H1 (cell line): ENCODE measurements around the gene MTCH1. TPM values are rescaled to one million over a fixed set of nuclear protein-coding genes. Genes with fewer than 3 reads are reported as not detected.

Experiments
- CTCF ChIA-PET: fragments of 300-600 bp; sonication (Branson Sonifier 250); formaldehyde crosslinking; loops from one replicate; lab custom pipeline; 2021; ENCODE audit not compliant: partially characterized antibody; lab: Charles Lee
- POLR2A ChIA-PET: fragments of 300-600 bp; sonication (Branson Sonifier 250); formaldehyde crosslinking; loops from one replicate; lab custom pipeline; 2021; ENCODE audit warnings: inconsistent platforms; ENCODE audit not compliant: partially characterized antibody; lab: Charles Lee
- DNase-seq, 2 experiments: peaks; one replicate each; pipeline versions ENCODE4 v3.0.0 to v3.0.0-alpha.2; 2010 to 2022; ENCODE audit warnings: low spot score in 2 of 2, low read depth in 1 of 2, mixed read lengths in 1 of 2
- FAIRE-seq: peaks from 2 replicates; lab custom pipeline; 2011; peaks lifted over from hg19 to GRCh38; lab: Jason Lieb, UNC
- H2AFZ ChIP-seq: 2 replicates; pipeline ENCODE4 v1.8.1; 2012; ENCODE audit warnings: low read length, inconsistent platforms
- H2AK5ac ChIP-seq: 2 replicates; pipeline ENCODE4 v1.6.1; 2013; ENCODE audit warnings: low read depth, low read length
- H2BK120ac ChIP-seq: replicated peaks from 2 replicates; pipeline ENCODE3; 2013; ENCODE audit warnings: low read depth, low read length, inconsistent platforms
- H2BK12ac ChIP-seq: 2 replicates; pipeline ENCODE4 v1.6.1; 2013; ENCODE audit warnings: low read depth, low read length
- H2BK15ac ChIP-seq: 2 replicates; pipeline ENCODE4 v1.6.1; 2013; ENCODE audit warnings: low read length
- H2BK20ac ChIP-seq: 2 replicates; pipeline ENCODE4 v1.6.1; 2013; ENCODE audit warnings: low read length
- H2BK5ac ChIP-seq: 2 replicates; pipeline ENCODE4 v1.6.1; 2013; ENCODE audit warnings: low read depth, low read length
- H3K14ac ChIP-seq: 2 replicates; pipeline ENCODE4 v1.6.1; 2013; ENCODE audit warnings: inconsistent platforms; ENCODE audit not compliant: insufficient read length
- H3K18ac ChIP-seq: 2 replicates; pipeline ENCODE4 v1.6.1; 2013; ENCODE audit warnings: low read length; ENCODE audit errors: extremely low read depth
- H3K23ac ChIP-seq: 2 replicates; pipeline ENCODE4 v1.6.1; 2013; ENCODE audit warnings: inconsistent platforms; ENCODE audit not compliant: insufficient read length
- H3K23me2 ChIP-seq: 2 replicates; pipeline ENCODE4 v1.6.1; 2013; ENCODE audit warnings: low read depth, low read length
- H3K27ac ChIP-seq: 2 replicates; pipeline ENCODE4 v1.6.1; 2011; ENCODE audit warnings: low read depth, low read length, inconsistent platforms
- H3K27me3 ChIP-seq, 4 experiments: replicated peaks in 1 of 4; 1 replicate in 1 of 4; 2 replicates in 3 of 4; pipeline versions ENCODE4 v1.6.1 to v1.8.1; 2011 to 2013; ENCODE audit warnings: low read length in 3 of 4, mild to moderate bottlenecking in 3 of 4, inconsistent platforms in 2 of 4, mixed read lengths in 2 of 4, moderate library complexity in 1 of 4; ENCODE audit not compliant: control insufficient read depth in 3 of 4, insufficient read depth in 3 of 4; ENCODE audit errors: extremely low read depth in 1 of 4
- H3K36me3 ChIP-seq, 4 experiments: 2 replicates each; pipeline versions ENCODE4 v1.6.1 to v1.8.1; 2011 to 2013; ENCODE audit warnings: mild to moderate bottlenecking in 4 of 4, low read length in 3 of 4, moderate library complexity in 2 of 4, control low read depth in 1 of 4, inconsistent platforms in 1 of 4; ENCODE audit not compliant: insufficient read depth in 4 of 4, control insufficient read depth in 2 of 4
- H3K4ac ChIP-seq: replicated peaks from 2 replicates; pipeline ENCODE3; 2013; ENCODE audit warnings: low read length, low read depth, mixed read lengths, inconsistent platforms; ENCODE audit not compliant: insufficient read length
- H3K4me1 ChIP-seq, 4 experiments: replicated peaks in 1 of 4; 1 replicate in 1 of 4; 2 replicates in 3 of 4; pipeline versions ENCODE4 v1.6.1 to v1.8.1; 2011 to 2013; ENCODE audit warnings: low read length in 3 of 4, inconsistent platforms in 2 of 4, mixed read lengths in 1 of 4; ENCODE audit not compliant: insufficient read depth in 4 of 4, control insufficient read depth in 3 of 4
- H3K4me2 ChIP-seq, 2 experiments: 2 replicates each; pipeline versions ENCODE4 v1.6.1 to v1.8.1; 2011 to 2013; ENCODE audit warnings: low read depth in 2 of 2, low read length in 2 of 2, control low read depth in 1 of 2, inconsistent platforms in 1 of 2, mild to moderate bottlenecking in 1 of 2; ENCODE audit not compliant: insufficient read depth in 1 of 2
- H3K4me3 ChIP-seq, 4 experiments: fragments of 200-600, 300-600 bp in 1 of 4; sonication (generic), shearing (Covaris generic), sonication (Bioruptor Twin) in 1 of 4; 2 replicates each; pipeline versions ENCODE4 v1.5.1 to v1.8.1; 2011 to 2016; ENCODE audit warnings: low read length in 4 of 4, low read depth in 3 of 4, control low read depth in 2 of 4, inconsistent platforms in 2 of 4, mild to moderate bottlenecking in 2 of 4, mixed read lengths in 1 of 4, moderate library complexity in 1 of 4; ENCODE audit not compliant: insufficient read depth in 2 of 4; ENCODE audit errors: extremely low read depth in 1 of 4
- H3K56ac ChIP-seq: replicated peaks from 2 replicates; pipeline ENCODE3; 2013; ENCODE audit warnings: low read depth, mild to moderate bottlenecking, mixed read lengths, low read length, inconsistent platforms; ENCODE audit not compliant: insufficient read length
- H3K79me1 ChIP-seq: 2 replicates; pipeline ENCODE4 v1.6.1; 2013; ENCODE audit warnings: low read depth, low read length, control low read depth
- H3K79me2 ChIP-seq, 2 experiments: 2 replicates each; pipeline versions ENCODE4 v1.6.1 to v1.8.1; 2012 to 2013; ENCODE audit warnings: low read length in 2 of 2, mild to moderate bottlenecking in 2 of 2, inconsistent platforms in 1 of 2; ENCODE audit not compliant: insufficient read depth in 2 of 2, control insufficient read depth in 1 of 2
- H3K9ac ChIP-seq, 4 experiments: replicated peaks in 1 of 4; 1 replicate in 1 of 4; 2 replicates in 3 of 4; pipeline versions ENCODE4 v1.6.1 to v1.8.1; 2011 to 2013; ENCODE audit warnings: low read depth in 3 of 4, low read length in 3 of 4, control low read depth in 2 of 4, mild to moderate bottlenecking in 2 of 4, moderate library complexity in 2 of 4, inconsistent platforms in 1 of 4; ENCODE audit errors: extremely low read depth in 1 of 4
- H3K9me3 ChIP-seq, 2 experiments: 2 replicates each; pipeline versions ENCODE4 v1.6.1 to v1.8.1; 2012 to 2013; ENCODE audit warnings: mild to moderate bottlenecking in 2 of 2, moderate library complexity in 2 of 2, control low read depth in 1 of 2, inconsistent platforms in 1 of 2, low read depth in 1 of 2, low read length in 1 of 2, mixed read lengths in 1 of 2; ENCODE audit not compliant: insufficient read depth in 2 of 2
- H4K20me1 ChIP-seq, 2 experiments: replicated peaks in 1 of 2; 2 replicates each; pipeline versions ENCODE3 to v1.8.1; 2011 to 2013; ENCODE audit warnings: inconsistent platforms in 2 of 2, low read length in 2 of 2, mild to moderate bottlenecking in 1 of 2; ENCODE audit not compliant: insufficient read depth in 2 of 2, control insufficient read depth in 1 of 2
- H4K5ac ChIP-seq: 2 replicates; pipeline ENCODE4 v1.6.1; 2013; ENCODE audit warnings: low read length, low read depth, mixed read lengths, inconsistent platforms; ENCODE audit not compliant: insufficient read length
- H4K8ac ChIP-seq: 2 replicates; pipeline ENCODE4 v1.8.0; 2013; ENCODE audit warnings: mild to moderate bottlenecking, moderate library complexity, low read length, inconsistent platforms; ENCODE audit not compliant: insufficient read depth; ENCODE audit errors: extremely low read depth
- H4K91ac ChIP-seq: replicated peaks from 2 replicates; pipeline ENCODE3; 2013; ENCODE audit warnings: low read length, mixed read lengths, inconsistent platforms; ENCODE audit not compliant: insufficient read length
- BRCA1 ChIP-seq: IDR thresholded peaks from 2 replicates; pipeline ENCODE4 v1.6.1; 2012; ENCODE audit warnings: low read depth, low read length, improper control_type of control experiment
- HDAC2 ChIP-seq, 2 experiments: fragments of 300-600 bp in 1 of 2; sonication (generic) in 1 of 2; IDR thresholded peaks; 2 replicates each; pipeline ENCODE4 v1.6.1; 2011 to 2012; ENCODE audit warnings: low read depth in 2 of 2, low read length in 2 of 2, mild to moderate bottlenecking in 2 of 2, moderate library complexity in 2 of 2, borderline replicate concordance in 1 of 2, inconsistent platforms in 1 of 2
- RAD21 ChIP-seq, 2 experiments: IDR thresholded peaks in 1 of 2; conservative IDR thresholded peaks in 1 of 2; 2 replicates each; pipeline ENCODE4 v1.6.1; 2011; ENCODE audit warnings: low read depth in 2 of 2, low read length in 2 of 2, improper control_type of control experiment in 1 of 2, inconsistent platforms in 1 of 2, mild to moderate bottlenecking in 1 of 2, moderate library complexity in 1 of 2
- RBBP5 ChIP-seq: IDR thresholded peaks from 2 replicates; pipeline ENCODE4 v1.7.1; 2012; ENCODE audit warnings: low read depth, mild to moderate bottlenecking, inconsistent platforms, low read length, moderate library complexity, borderline replicate concordance
- SIN3A ChIP-seq, 2 experiments: IDR thresholded peaks in 1 of 2; conservative IDR thresholded peaks in 1 of 2; 2 replicates each; pipeline ENCODE4 v1.6.1; 2011 to 2012; ENCODE audit warnings: low read length in 2 of 2, improper control_type of control experiment in 1 of 2, low read depth in 1 of 2, mild to moderate bottlenecking in 1 of 2
- WGBS, 2 experiments: shearing (Covaris generic) in 1 of 2; methylation state at CpG; one replicate each; pipeline versions ENCODE4 v1.1.6 to v1.1.7; 2013 to 2015; ENCODE audit warnings: low lambda C conversion rate in 2 of 2, mixed read lengths in 2 of 2, inconsistent platforms in 1 of 2, low coverage in 1 of 2, missing lambda C conversion rate in 1 of 2; ENCODE audit not compliant: insufficient replicate concordance in 2 of 2, insufficient coverage in 1 of 2, insufficient read length in 1 of 2; ENCODE audit errors: extremely low coverage in 1 of 2, missing lambda C conversion rate in 1 of 2; 5-methylcytosine and 5-hydroxymethylcytosine counted together
- polyA plus RNA-seq, 7 experiments: library from polyadenylated mRNA; depleted of rRNA in 3 of 7; stranded (reverse) in 5 of 7; unstranded in 2 of 7; fragments of >200 nt in 5 of 7; fragments of 200-250 nt in 2 of 7; gene quantifications; 1 replicate in 5 of 7; 2 replicates in 1 of 7; 4 replicates in 1 of 7; pipeline versions ENCODE4 v1.2.1 to v1.2.3, GENCODE V29; 2011 to 2013; ENCODE audit warnings: missing spikeins in 2 of 7, mixed read lengths in 2 of 7
- total RNA-seq: library from RNA; stranded (reverse); fragmentation: NEBNext Ultra II Directional; extraction: Animal tissue kit (Norgen Biotek cat#: 25700); gene quantifications from 2 replicates; pipeline ENCODE4 v1.2.1, GENCODE V29; 2021
- TF ChIP-seq, protein P1 (sequence below): IDR thresholded peaks from 2 replicates; pipeline ENCODE4 v1.6.1; 2012; ENCODE audit warnings: low read length, inconsistent platforms

The MTCH1 gene
- total and polyA plus RNA-seq, 2 of the 8 experiments (the other 6 are each of a cell fraction or from before 2014, with no cell fraction given) = 169 to 214 TPM

DNA sequence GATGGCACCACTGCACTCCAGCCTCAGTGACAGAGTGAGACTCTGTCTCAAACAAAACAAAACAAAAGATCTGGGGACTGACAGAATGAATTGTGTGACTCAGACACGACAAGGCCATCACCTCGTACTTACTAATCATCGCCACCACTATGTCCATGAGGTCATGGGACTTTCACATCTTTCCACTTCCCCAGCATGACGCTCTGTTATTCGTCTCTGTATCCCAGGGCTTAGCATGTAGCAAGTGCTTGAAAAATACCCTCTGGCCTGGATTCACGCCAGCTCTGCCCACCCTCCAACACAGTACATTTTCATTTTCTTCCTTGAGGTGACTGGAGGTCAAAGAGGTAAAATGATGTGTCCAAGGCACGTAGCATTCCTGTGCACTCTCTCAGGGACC, 47.3 kb upstream of the MTCH1 start:
- H3K9ac ChIP-seq = no peak overlapping the region
- no peak for FAIRE-seq
- H2BK20ac ChIP-seq = no peak overlapping the region
- no peaks in the 10 kb centered on the region for H3K27me3 ChIP-seq
- no peak overlapping the region for H3K4ac ChIP-seq
- 93% methylated on average over 7 of the region's 7 CpGs; no CpG with 5 or more reads in 1 of the 2 experiments for WGBS, 2 experiments
- no peak overlapping the region for H2BK5ac ChIP-seq
- POLR2A ChIA-PET = interaction anchor here (1.1 kb wide), 1 partner anchor 105 kb away, joined by 4 read pairs; no protein-coding TSS in a partner anchor
- no peak overlapping the region for H3K18ac ChIP-seq
- H3K9me3 ChIP-seq = peaks cover 0 to 9% of the 10 kb centered on the region in 2 experiments; a peak in 2 of 4 replicates
- H3K4me2 ChIP-seq = no peak overlapping the region
- no peak overlapping the region for H3K4me3 ChIP-seq
- no peak for DNase-seq
- TF ChIP-seq RBBP5 (no peak), HDAC2 (IDR thresholded peaks at IDR 0.05; ENCODE audit: borderline replicate concordance in 1 of 2, low read depth in 2 of 2, low read length in 2 of 2) (no peak), RAD21 (IDR thresholded peaks at IDR 0.05 in 1 of 2, conservative IDR thresholded peaks at IDR 0.05 in 1 of 2; ENCODE audit: low read depth in 2 of 2, low read length in 2 of 2) (no peak), SIN3A (conservative IDR thresholded peaks at IDR 0.05 in 1 of 2, IDR thresholded peaks at IDR 0.05 in 1 of 2; ENCODE audit: low read depth in 1 of 2, low read length in 2 of 2) (no peak), BRCA1 (no peak)
- TF ChIP-seq, protein P1, sequence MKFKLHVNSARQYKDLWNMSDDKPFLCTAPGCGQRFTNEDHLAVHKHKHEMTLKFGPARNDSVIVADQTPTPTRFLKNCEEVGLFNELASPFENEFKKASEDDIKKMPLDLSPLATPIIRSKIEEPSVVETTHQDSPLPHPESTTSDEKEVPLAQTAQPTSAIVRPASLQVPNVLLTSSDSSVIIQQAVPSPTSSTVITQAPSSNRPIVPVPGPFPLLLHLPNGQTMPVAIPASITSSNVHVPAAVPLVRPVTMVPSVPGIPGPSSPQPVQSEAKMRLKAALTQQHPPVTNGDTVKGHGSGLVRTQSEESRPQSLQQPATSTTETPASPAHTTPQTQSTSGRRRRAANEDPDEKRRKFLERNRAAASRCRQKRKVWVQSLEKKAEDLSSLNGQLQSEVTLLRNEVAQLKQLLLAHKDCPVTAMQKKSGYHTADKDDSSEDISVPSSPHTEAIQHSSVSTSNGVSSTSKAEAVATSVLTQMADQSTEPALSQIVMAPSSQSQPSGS = no peak
- TF ChIP-seq, all 59 proteins: peak for 0
- Histone ChIP-seq H3K36me3 (no peaks in the 10 kb centered on the region), H3K56ac (no peak overlapping the region), H3K27ac (no peak overlapping the region), H3K23ac (no peak overlapping the region), H2AK5ac (no peak overlapping the region), H2BK12ac (0 out of 2 replicates have a peak overlapping the region, but pooled peaks have one; percentile 6), H3K79me1 (no peaks in the 10 kb centered on the region), H4K8ac (no peak overlapping the region), H4K20me1 (no peaks in the 10 kb centered on the region), H4K5ac (no peak overlapping the region), H2BK15ac (no peak overlapping the region), H2AFZ (0 out of 2 replicates have a peak overlapping the region, but pooled peaks have one; percentile 39), H2BK120ac (no peak overlapping the region), H3K4me1 (no peaks in the 10 kb centered on the region), H3K79me2 (no peaks in the 10 kb centered on the region), H4K91ac (no peak overlapping the region), H3K14ac (no peak overlapping the region), H3K23me2 (no peaks in the 10 kb centered on the region)
- CTCF ChIA-PET = interaction anchor here (1.3 to 29.2 kb wide), 6 partner anchors 6 to 177 kb away, joined by 3 to 635 read pairs (median 112); partner anchors contain the start of gene PIM1
